ENCODE measurements around the gene FKBP2.
A peak's percentile ranks its signal among the peaks of the same experiment; 100 is the strongest.

FKBP2 gene

DNA sequence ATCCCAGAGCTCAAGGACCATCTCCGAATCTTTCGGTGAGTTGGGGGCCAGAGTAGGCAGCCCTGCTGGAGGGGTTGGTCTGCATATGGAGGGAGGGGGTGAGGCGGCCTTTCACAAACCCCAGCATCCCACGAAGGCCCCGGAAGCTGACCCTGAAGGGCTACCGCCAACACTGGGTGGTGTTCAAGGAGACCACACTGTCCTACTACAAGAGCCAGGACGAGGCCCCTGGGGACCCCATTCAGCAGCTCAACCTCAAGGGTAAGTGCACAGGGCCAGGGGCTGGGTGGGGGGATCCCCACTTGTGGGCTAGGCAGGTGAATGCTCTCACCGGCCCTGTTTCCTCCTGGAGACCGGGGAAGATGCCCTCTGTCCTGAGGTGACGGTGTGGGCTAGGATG, 21.1 kb upstream of the FKBP2 start:
- no peak for DNase-seq

- DNase-seq = no peak
These were observed 20.6 kb upstream of the FKBP2 start for GRCh38 chr11:64220271-64220670.

DNA sequence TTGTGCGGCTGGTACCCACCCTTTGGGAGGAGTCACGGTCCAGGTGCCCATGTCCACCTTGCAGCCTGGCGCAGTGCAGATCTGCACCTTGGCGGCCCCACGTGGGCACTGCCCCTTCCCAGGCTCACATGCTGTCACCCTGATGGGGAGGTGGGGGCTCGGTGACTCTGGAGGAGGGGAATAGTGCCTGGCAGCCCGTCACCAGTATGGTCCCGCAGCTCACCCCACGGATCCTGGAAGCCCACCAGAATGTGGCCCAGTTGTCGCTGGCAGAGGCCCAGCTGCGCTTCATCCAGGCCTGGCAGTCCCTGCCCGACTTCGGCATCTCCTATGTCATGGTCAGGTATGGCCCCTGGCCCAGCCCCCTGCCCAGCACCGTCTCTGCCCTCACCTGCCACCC, 20.1 kb upstream of the FKBP2 start:
- DNase-seq = no peak

DNA sequence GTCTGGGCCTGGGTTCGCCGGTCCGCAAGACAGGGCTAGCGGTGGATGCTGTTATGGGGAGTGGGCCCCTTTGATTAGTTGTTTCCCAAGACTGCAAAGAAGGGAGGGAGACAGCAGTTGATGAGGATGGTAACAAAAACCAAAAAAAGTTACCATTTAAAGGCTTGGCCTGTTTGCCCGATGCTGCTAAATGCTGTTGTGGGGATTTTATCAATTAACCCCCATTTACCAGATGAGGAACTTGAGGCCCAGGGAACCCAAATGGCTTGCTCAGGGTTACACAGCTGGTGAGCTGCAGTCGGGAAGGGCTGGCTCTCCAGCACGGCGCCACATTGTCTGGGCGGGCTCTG, 18.3 kb upstream of the FKBP2 start:
- no peak for DNase-seq

- DNase-seq = no peak
These were observed 17.8 kb upstream of the FKBP2 start for GRCh38 chr11:64223001-64223651.

- no peak for DNase-seq
These were observed 16.6 kb upstream of the FKBP2 start for GRCh38 chr11:64224151-64224890.

DNA sequence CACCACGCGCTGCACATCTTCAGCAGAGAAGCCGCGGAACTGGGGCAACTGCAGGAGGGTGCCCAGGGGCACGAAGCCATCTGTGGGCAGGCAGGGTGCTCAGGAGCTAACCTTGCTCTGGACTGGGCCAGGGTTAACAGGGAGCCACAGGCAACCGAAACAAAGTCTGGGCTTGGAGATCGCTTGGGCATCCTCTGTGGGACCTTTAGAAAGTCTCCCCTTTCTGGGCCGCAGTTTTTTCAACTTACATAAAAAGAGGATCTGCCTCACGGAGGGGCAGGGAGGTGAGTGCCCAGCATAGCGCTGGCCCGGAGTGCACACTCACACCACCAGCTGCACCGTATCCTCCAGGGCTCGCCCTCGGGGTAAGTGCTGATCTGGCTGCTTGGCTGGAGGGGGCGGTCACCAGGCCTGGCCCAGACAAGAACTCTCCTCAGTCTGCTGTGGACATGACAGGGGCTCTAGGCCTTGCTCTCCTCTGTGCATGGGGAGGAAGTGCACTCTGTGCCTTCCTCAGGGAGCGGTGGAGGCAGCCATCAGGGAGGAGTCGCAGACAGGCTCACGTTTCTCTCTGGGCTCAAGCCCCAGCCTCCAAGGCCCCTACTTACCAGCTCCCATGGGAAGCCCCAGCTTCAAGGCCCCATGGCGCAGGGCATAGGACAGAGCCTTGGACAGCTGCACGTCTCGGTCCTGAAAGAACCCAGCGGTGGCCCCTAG, 15.8 kb upstream of the FKBP2 start:
- no peak for DNase-seq

DNA sequence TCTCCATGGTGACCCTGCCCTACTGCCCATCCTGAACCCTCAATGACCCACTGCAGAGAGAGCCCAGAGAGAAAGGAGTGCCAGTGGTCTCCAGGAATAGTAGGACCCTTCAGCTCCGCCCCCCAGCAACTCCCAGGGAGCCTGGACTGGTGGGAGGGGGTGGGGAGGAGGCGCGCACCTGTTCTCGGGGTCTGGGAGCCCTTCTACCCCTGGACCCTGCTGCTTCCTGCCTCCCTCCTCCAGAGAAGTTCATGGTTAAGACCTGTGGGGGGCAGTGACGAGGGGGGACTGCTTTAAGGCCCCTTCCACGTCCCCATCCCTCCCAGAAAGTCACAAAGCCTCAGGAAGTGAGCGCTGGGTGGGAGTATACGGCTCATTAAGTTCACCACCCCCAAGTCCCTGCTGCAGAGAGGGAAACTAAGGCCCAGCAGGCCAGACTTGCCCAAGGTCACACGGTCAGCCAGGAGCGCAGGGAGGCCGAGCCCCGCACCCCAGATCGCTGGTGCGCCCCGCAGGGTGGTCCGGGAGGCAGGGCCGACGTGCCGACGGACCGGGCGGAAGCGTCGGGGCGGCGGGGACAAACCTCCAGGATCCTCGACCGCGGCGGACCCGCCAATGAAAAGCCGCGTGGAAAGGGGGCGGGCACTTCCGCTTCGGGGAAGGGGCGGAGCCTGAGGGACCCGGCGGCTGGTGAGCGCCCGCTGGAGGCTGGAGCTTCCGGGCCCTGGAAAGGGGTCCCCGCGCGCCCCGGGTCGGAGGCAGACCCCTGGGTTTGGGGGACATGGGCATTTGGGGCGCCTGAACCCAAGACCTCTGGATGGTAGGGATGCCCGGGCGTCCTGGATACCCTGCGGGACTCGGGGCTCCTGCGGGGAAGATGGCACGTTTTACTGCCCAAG, 15.0 kb upstream of the FKBP2 start, which contains the start of the genes NUDT22 and TRPT1:
Gene NUDT22 (plus strand): TSS at position 667 of the 899 bp plus-strand sequence. CDS start 379 bp downstream, outside the sequence.
Gene TRPT1 (minus strand): TSS at position 579 of the 899 bp plus-strand sequence. CDS start 326 bp downstream, at position 253.
- peak; percentile 49 to 90 for DNase-seq

DNA sequence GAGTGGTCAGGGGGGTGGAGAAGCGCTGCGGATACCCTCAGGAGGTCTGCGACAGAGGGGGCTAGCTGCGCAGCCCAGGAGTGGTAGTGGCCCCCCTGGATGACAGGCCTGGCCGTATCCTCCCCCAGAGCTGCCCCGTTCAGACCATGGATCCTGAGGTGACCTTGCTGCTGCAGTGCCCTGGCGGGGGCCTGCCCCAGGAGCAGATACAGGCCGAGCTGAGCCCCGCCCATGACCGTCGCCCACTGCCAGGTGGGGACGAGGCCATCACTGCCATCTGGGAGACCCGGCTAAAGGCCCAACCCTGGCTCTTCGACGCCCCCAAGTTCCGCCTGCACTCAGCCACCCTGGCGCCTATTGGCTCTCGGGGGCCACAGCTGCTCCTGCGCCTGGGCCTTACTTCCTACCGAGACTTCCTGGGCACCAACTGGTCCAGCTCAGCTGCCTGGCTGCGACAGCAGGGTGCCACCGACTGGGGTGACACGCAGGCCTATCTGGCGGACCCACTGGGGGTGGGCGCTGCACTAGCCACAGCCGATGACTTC, 14.3 kb upstream of the FKBP2 start:
- DNase-seq = peak in 1 of 2 experiments; percentile 37

GRCh38 chr11:64227405-64227956, 13.4 kb upstream of the FKBP2 start:
- DNase-seq = peak in 1 of 2 experiments; percentile 50

DNA sequence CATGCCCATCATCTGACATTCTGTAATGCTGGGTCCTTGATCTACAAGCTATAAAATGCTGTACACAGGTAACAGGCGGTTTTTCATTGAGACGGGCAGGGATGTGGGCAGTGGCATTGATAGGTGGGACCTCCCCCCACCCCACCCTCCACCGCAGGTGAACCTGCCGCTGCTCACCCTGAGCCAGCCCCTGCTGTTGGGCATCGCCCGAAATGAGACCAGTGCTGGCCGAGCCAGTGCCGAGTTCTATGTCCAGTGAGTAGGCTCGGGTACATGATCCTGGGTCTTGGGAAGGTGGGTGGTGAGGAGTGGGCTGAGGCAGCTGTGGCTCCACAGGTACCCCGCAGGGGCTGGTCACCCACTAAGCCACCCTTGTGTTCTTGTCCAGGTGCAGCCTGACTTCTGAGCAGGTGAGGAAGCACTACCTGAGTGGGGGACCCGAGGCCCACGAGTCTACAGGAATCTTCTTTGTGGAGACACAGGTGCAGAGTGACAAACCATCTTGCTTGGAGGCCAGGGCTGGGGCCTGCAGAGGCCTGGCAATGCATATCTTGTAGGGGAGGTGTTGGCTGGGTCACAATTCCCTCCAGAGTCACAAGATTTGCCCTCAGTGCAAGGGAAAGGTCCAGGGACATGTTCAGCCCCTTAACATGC, 11.7 kb upstream of the FKBP2 start:
- no peak for DNase-seq

DNA sequence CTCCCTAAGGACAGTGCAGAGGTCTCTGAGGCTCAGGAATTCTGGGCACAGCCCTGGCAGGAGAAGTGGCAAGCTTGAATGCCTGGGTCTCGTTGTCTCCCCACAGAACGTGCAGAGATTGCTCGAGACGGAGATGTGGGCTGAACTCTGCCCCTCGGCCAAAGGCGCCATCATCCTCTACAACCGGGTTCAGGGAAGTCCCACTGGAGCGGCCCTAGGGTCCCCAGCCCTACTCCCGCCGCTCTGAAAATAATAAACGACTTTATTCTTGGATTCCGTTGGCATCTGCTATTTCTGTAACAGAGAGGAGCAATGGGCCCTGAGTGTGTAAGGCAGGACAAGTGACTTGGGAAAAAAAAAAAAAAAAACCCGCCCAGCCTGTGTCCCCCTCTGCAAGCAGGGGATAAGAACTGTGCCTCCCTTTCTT, 11.1 kb upstream of the FKBP2 start:
- DNase-seq = no peak

DNA sequence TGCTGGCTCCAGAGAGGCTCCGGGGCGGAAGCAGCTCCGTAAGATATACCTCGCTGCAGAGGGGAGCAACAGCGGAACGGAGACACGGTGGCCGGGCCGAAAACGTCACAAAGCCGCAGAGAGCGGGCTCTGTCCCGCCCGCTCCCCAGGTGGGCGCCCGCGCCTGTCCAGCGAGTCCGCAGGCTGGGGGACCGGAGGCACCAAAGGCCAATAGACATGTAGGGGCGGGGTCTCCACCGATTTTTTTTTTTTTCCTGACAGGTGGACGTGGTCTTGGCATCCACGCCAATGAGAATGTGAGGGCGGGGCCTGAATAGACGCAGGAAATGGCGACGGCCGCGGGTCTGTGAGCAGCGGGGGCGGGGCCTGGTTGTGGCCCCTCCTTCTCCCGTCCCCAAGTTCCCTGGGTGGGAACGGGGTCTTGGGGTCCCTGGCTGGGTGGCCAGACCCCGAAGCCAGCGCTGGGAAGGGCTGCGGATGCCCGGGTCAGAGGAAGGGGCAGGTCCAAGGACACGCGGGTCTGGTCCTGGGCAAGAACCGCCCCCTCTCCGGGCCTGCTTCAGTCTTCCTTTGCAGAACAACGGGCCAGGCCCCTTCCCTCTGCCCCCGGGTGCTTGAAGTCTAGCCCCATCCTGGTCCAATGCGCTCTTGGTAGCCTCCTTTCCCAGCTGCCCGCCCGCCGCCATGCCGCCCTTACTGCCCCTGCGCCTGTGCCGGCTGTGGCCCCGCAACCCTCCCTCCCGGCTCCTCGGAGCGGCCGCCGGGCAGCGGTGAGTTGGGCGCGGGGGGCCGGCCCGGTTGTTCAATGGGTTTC, 10.5 kb upstream of the FKBP2 start, which contains the start of gene DNAJC4:
Gene DNAJC4 (plus strand): TSS at position 378 of the 814 bp plus-strand sequence. CDS start 307 bp downstream, at position 685.
- DNase-seq = peak; percentile 90 to 94

DNA sequence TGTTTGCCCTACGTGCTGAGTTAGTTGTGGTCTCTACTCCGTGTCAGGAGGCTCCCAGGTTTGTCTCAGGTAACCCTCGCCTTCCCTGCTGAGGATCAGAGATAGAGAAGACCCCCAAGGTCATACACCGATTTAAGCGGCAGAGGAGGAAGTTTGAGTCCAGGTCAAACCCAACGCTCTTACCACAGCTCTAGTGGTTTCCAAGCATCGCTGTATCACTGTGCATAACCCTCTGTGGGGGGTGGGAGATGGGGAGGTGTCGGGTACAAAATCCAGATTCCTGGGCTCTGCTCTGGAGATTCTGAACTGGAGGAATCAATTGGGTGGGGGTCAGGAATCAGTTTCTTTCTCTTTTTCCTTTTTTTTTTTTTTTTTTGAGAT, 9.9 kb upstream of the FKBP2 start:
- no peak for DNase-seq

DNA sequence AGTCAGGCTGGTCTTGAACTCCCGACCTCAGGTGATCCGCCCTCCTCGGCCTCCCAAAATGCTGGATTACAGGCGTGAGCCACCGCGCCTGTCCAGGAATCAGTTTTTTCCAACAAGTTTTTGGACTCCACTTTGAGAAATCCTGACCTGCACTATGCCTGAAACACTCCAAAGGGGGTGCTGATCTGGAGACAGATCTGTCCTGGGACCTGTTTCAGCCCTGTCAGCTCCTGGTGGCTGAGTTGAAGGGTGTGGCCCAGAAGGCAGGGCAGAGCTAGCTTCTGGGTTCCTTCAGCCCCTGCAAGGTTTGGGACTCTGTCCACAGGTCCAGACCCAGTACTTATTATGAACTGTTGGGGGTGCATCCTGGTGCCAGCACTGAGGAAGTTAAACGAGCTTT, 9.3 kb upstream of the FKBP2 start:
- DNase-seq = no peak

GRCh38 chr11:64232182-64232966, 8.5 kb upstream of the FKBP2 start:
- DNase-seq = no peak

GRCh38 chr11:64232967-64233315, 8.0 kb upstream of the FKBP2 start:
- DNase-seq = no peak

GRCh38 chr11:64233913-64234586, 6.8 kb upstream of the FKBP2 start, which contains the start of gene VEGFB:
TSS of gene VEGFB (plus strand) at chr11:64234584. CDS start at chr11:64234834, 250 bp downstream.
- peak in 1 of 2 experiments; percentile 70 for DNase-seq

Data from NCI-H446 (cell line).